Body of pancreas (tissue), 4 donors: ENCODE results near the gene JPT1.

Source experiments
- CTCF ChIP-seq, 7 experiments: fragments of 450-650 bp in 4 of 7; fragments of 200-600 bp in 3 of 7; sonication (generic) in 3 of 7; IDR thresholded peaks; one replicate each; pipeline ENCODE4 v1.5.1; 2016 to 2019; ENCODE audit warnings: antibody characterized with exemption in 7 of 7
- POLR2A ChIP-seq, 3 donors: fragments of 450-650 bp; IDR thresholded peaks; one replicate each; pipeline ENCODE4 v1.6.1; 2016; ENCODE audit warnings: antibody characterized with exemption in 3 of 3, mild to moderate bottlenecking in 2 of 3

GRCh38 chr17:75108193-75108592 lies 46.1 kb downstream of the JPT1 start:
- TF ChIP-seq CTCF (IDR thresholded peaks at IDR 0.05), result no peak
- no peak for TF ChIP-seq POLR2A (IDR thresholded peaks at IDR 0.05)
